Measurements from ENCODE around the gene PCCA.
"Not testable (repeated sequence)": the region's sequence is repeated elsewhere in the genome, so short reads cannot be mapped to it uniquely, and the experiment has no call there.

Gene PCCA

DNA sequence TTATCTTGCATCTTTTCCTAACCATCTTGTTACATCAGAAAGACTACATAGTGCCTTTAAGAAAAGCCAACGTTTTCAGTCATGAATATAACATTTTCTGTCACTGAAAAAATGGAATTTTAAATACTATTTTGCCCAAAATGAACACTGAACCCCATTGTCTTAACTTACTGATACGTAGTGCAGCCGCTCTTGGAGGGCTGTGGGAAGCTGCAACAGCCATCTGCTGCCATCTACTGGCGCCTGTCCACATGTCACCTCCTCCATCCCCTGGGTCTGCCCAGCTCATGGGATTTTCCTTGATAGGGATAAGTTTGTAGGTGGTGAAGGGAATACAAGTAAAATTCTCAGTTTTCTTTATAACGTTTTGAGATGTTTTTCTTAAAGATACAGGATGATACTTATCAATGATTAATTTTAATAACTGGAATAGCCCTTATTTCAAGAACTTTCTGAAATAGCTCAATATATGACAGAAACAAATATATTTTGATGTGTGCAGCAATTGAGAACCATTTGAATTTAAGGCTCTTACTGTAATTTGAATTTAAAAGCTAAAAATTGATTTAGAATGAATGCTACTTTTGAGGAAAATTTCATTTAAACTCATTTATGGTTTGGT is 426.0 kb downstream of the PCCA start:
- peak; percentile 69 for DNase-seq

GRCh38 chr13:100515410-100515800 is 426.5 kb downstream of the PCCA start:
- DNase-seq = no peak

- DNase-seq = no peak
Observed at GRCh38 chr13:100517135-100517534, 428.2 kb downstream of the PCCA start.

DNA sequence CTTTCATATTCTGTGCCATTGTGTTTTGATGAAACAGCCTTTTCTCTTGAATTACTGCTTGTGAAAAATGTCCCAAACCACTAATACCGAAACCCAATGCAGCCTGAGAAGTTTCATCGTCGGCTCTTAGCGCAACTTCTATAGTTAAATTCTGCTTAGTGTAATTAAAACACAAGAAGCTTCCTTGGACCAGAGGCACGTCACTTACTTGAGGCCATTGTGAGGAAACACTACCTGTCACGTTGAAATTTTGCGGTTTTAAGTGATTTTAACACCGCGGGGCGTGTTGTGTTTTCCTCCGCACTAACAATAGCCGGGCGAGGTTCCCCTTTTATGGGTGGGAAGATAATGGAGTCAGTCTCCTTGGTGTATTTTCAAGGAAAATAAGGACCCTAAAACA is 428.8 kb downstream of the PCCA start:
- DNase-seq = no peak

- DNase-seq = no peak
Observed at GRCh38 chr13:100518394-100519062, 429.6 kb downstream of the PCCA start.

GRCh38 chr13:100519626-100520025 is 430.7 kb downstream of the PCCA start:
- DNase-seq = no peak

- no peak for DNase-seq
Observed at GRCh38 chr13:100520936-100521850, 432.3 kb downstream of the PCCA start.

- no peak for DNase-seq
Observed at GRCh38 chr13:100521851-100522617, 433.1 kb downstream of the PCCA start.

- DNase-seq = no peak
Observed at GRCh38 chr13:100522618-100523309, 433.9 kb downstream of the PCCA start.

DNA sequence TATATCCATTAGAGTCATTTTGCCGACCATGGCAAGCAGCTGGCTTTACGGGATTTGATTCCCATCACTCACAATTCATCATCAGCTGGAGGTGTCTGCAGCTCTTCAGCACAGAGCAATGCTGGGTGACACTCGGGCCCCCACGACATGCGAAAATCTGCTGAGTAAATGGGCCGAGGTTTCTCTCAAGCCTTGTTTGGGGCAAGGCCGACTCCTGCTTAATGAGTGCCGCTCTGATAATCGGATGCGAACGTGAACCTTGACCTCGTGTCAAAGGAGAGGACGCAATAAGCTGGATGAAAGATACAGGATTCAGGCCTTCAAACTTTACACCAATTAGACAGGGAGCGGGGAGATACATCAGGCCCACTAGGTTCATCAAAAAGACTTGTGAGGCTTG is 434.5 kb downstream of the PCCA start:
- no peak for DNase-seq

DNA sequence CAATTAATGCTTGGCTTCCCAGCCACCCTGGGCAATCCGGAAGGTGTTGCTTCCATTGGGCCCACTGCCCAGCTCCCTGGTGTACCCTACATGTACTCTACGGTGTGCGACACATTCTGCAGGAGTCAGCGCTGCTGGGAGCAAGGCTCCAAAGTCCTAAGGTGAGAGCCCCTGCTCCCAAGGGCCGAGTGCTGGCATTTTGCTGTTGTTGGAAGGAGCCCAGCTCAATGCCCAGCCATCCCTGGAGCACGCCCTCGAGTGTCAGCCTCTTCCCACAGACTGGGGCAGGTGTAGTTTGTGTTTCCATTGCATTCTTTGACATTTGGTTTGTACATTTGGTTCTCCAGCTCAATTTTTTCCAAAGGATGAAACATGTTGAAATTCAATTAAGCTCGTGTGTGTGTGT is 435.1 kb downstream of the PCCA start:
- no peak for DNase-seq

DNA sequence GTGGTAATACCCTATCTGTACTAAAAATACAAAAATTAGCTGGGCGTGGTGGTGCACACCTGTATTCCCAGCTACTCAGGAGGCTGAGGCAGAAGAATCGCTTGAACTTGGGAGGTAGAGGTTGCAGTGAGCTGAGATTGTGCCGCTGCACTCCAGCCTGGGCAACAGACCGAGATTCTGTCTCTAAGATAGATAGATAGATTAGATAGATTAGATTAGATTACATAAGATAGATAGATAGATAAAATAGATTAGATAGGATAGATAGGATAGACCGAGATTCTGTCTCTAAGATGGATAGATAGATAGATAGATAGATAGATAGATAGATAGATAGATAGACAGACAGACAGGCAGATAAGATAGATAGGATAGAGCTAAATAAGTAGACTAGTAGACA is 435.8 kb downstream of the PCCA start:
- not testable (repeated sequence) for DNase-seq

GRCh38 chr13:100525453-100526317 is 436.8 kb downstream of the PCCA start:
- no peak for DNase-seq

GRCh38 chr13:100526318-100527000 is 437.6 kb downstream of the PCCA start:
- DNase-seq = no peak

GRCh38 chr13:100527644-100528043 is 438.8 kb downstream of the PCCA start:
- no peak for DNase-seq

GRCh38 chr13:100528353-100528752 is 439.5 kb downstream of the PCCA start:
- DNase-seq = no peak

DNA sequence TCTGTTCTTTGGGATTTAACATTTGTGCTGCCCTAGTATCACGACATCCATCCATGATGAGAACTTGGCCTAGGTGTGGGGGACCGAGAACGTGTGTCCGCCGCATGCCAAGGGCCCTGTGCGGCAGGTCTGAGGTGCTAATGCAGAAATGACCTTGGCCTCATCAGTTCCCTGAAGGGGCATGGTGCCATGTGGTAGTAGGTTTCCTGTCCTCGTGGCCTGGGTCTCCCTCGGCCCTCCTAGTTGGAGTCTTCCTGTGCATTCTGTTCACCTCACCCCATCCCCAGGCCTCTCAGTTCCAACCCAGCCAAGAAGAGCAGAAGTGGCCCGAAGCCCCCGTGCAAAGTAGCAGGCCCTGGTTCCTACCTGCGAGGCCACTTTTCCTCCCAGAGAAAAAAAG is 439.9 kb downstream of the PCCA start:
- no peak for DNase-seq

DNA sequence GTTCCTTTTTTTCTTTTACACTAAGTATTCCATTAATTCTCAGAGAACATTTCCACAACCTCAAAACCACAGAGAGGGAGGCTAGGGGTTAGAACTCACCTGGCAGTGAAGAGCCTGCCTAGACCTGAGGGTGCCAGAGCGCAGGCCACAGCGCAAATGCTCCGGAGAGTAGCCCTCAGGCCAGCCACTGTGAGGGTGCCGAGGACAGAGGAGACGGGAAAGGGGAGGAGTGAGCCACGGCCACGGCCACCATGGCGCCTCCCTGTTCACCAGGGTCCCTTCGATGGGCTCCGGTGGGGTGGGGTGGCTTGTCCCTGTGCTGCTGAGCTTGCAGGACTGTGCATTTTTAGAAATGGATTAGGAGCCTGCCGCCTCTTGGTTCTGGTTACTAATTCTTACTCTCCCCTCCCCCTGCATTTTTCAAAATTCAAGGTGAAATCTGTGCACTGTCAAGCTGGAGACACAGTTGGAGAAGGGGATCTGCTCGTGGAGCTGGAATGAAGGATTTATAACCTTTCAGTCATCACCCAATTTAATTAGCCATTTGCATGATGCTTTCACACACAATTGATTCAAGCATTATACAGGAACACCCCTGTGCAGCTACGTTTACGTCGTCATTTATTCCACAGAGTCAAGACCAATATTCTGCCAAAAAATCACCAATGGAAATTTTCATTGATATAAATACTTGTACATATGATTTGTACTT is 440.9 kb downstream of the PCCA start:
- DNase-seq = no peak

DNA sequence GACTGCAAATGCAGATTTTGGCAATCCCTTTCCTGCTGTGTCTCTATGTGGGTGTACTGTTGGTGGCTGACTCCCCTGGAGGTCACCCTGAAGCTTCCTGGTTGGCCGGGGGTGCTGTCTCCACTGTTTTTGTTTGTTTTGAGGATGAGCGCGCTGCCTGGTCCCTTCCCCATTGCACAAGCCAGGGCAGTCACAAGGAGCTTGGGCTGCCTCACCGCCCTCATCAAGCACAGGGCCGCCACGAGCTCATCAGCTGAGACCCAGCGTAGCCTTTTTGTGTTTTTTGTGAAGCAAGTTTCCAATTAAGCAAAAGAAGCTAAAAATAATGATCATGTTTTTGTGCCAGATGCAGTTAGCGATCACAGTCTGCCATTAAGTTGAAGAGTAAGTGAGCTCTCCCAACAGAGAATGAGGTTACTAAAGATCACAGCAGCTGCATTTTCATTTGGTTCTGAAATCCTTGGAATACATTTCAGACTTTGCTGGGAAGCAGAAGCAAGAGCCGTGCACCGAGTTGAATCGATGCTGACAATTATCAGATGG is 441.8 kb downstream of the PCCA start:
- DNase-seq = no peak

All from HCEC 1CT (cell line).